HL-60 (cell line): ENCODE measurements around the gene AGBL2.
"Not testable (repeated sequence)": the region's sequence is repeated elsewhere in the genome, so short reads cannot be mapped to it uniquely, and the experiment has no call there.

Source experiments
- DNase-seq, 2 experiments: peaks; one replicate each; pipeline ENCODE4 v3.0.0-alpha.2; 2010 to 2020; ENCODE audit warnings: low read depth in 1 of 2, low spot score in 1 of 2
- H3K27ac ChIP-seq: fragments of 250-450 bp; sonication (Bioruptor Pico); replicated peaks from 2 replicates; pipeline ENCODE4 v1.5.1; 2020; ENCODE audit warnings: mild to moderate bottlenecking, moderate library complexity
- H3K27me3 ChIP-seq: fragments of 250-450 bp; sonication (Bioruptor Pico); 2 replicates; pipeline ENCODE4 v1.5.1; 2021; ENCODE audit warnings: mild to moderate bottlenecking, moderate library complexity; ENCODE audit not compliant: insufficient read depth, poor library complexity, severe bottlenecking
- H3K4me3 ChIP-seq: replicated peaks from 2 replicates; pipeline ENCODE4 v1.5.1; 2011; ENCODE audit warnings: mild to moderate bottlenecking, control low read depth, low read length; ENCODE audit not compliant: insufficient read depth
- CTCF ChIP-seq: IDR thresholded peaks from one replicate; pipeline ENCODE4 v1.5.1; 2011; ENCODE audit warnings: low read length, control low read depth, inconsistent platforms; ENCODE audit not compliant: insufficient read depth
- GABPA ChIP-seq: IDR thresholded peaks from 2 replicates; pipeline ENCODE4 v1.6.1; 2012; ENCODE audit warnings: low read depth
- POLR2AphosphoS5 ChIP-seq: IDR thresholded peaks from 2 replicates; pipeline ENCODE4 v1.6.1; 2012; ENCODE audit warnings: low read depth
- REST ChIP-seq: IDR thresholded peaks from 2 replicates; pipeline ENCODE4 v1.6.1; 2012; ENCODE audit warnings: low read depth; ENCODE audit not compliant: insufficient replicate concordance
- SPI1 ChIP-seq: IDR thresholded peaks from 2 replicates; pipeline ENCODE4 v1.6.1; 2012; ENCODE audit warnings: low read depth, mild to moderate bottlenecking, borderline replicate concordance

Gene AGBL2

GRCh38 chr11:47645500-47645899 is 69.7 kb downstream of the AGBL2 start:
- no peak for TF ChIP-seq REST
- TF ChIP-seq POLR2AphosphoS5, result no peak
- TF ChIP-seq CTCF, result no peak
- no peak for TF ChIP-seq SPI1
- TF ChIP-seq GABPA, result no peak

GRCh38 chr11:47642099-47642855 is 72.9 kb downstream of the AGBL2 start, which contains the start of gene MTCH2:
TSS of gene MTCH2 (minus strand) at chr11:47642559. CDS start at chr11:47642465, 94 bp downstream.
- Histone ChIP-seq H3K4me3 (peak within 1 kb of the TSS; percentile 89), H3K27ac (peak within 1 kb of the TSS; percentile 96), H3K27me3 (no peaks in the 10 kb centered on the region)
- TF ChIP-seq GABPA (no peak), SPI1 (no peak), POLR2AphosphoS5 (peak; percentile 89), CTCF (no peak), REST (peak; percentile 68)
- DNase-seq, result peak; percentile 95 to 98

More at GRCh38 chr11:47645500-47645899, 69.7 kb downstream of the AGBL2 start:
- DNase-seq, result no peak
- Histone ChIP-seq H3K27me3 (no peaks in the 10 kb centered on the region), H3K4me3 (no peak overlapping the region), H3K27ac (no peak overlapping the region)

- no peak for DNase-seq
- Histone ChIP-seq H3K4me3 (peak overlapping the region; percentile 89), H3K27ac (peak overlapping the region; percentile 96), H3K27me3 (no peaks in the 10 kb centered on the region)
- TF ChIP-seq REST (no peak), SPI1 (no peak), CTCF (no peak), GABPA (no peak), POLR2AphosphoS5 (no peak)
These were observed 73.5 kb downstream of the AGBL2 start for GRCh38 chr11:47641600-47642098.

- DNase-seq, result not testable (repeated sequence)
These were observed 74.7 kb downstream of the AGBL2 start for GRCh38 chr11:47640506-47640905.

GRCh38 chr11:47636331-47636730 is 78.8 kb downstream of the AGBL2 start:
- DNase-seq, H3K27ac ChIP-seq, H3K4me3 ChIP-seq, H3K27me3 ChIP-seq: not testable (repeated sequence)

More at GRCh38 chr11:47640506-47640905, 74.7 kb downstream of the AGBL2 start:
- not testable (repeated sequence) for H3K4me3 ChIP-seq, H3K27me3 ChIP-seq, H3K27ac ChIP-seq
